ENCODE results near the gene TIMP3.

- TF ChIP-seq, protein P1, sequence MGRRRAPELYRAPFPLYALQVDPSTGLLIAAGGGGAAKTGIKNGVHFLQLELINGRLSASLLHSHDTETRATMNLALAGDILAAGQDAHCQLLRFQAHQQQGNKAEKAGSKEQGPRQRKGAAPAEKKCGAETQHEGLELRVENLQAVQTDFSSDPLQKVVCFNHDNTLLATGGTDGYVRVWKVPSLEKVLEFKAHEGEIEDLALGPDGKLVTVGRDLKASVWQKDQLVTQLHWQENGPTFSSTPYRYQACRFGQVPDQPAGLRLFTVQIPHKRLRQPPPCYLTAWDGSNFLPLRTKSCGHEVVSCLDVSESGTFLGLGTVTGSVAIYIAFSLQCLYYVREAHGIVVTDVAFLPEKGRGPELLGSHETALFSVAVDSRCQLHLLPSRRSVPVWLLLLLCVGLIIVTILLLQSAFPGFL (CRISPR knock-in tag; IDR thresholded peaks at IDR 0.05; ENCODE audit: borderline replicate concordance) = no peak
- TF ChIP-seq ZNF281 (CRISPR knock-in tag; IDR thresholded peaks at IDR 0.05) (no peak), CTCF (IDR thresholded peaks at IDR 0.05) (no peak), ZNF121 (CRISPR knock-in tag; IDR thresholded peaks at IDR 0.05) (no peak), TEAD4 (CRISPR knock-in tag; IDR thresholded peaks at IDR 0.05) (no peak), ARID4B (CRISPR knock-in tag; IDR thresholded peaks at IDR 0.05; ENCODE audit: borderline replicate concordance) (no peak), ZNF138 (CRISPR knock-in tag; conservative IDR thresholded peaks at IDR 0.05) (no peak)
- TF ChIP-seq, protein P2, sequence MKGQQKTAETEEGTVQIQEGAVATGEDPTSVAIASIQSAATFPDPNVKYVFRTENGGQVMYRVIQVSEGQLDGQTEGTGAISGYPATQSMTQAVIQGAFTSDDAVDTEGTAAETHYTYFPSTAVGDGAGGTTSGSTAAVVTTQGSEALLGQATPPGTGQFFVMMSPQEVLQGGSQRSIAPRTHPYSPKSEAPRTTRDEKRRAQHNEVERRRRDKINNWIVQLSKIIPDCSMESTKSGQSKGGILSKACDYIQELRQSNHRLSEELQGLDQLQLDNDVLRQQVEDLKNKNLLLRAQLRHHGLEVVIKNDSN (CRISPR knock-in tag; IDR thresholded peaks at IDR 0.05) = no peak
Measured at GRCh38 chr22:32758866-32759385, 42.6 kb upstream of the TIMP3 start.
